ENCODE results near the gene HLA-B.

The HLA-B gene

GRCh38 chr6:31351401-31352309, 5.3 kb downstream of the HLA-B start:
- DNase-seq: no peak

GRCh38 chr6:31351033-31351380, 6.0 kb downstream of the HLA-B start:
- DNase-seq: no peak

DNA sequence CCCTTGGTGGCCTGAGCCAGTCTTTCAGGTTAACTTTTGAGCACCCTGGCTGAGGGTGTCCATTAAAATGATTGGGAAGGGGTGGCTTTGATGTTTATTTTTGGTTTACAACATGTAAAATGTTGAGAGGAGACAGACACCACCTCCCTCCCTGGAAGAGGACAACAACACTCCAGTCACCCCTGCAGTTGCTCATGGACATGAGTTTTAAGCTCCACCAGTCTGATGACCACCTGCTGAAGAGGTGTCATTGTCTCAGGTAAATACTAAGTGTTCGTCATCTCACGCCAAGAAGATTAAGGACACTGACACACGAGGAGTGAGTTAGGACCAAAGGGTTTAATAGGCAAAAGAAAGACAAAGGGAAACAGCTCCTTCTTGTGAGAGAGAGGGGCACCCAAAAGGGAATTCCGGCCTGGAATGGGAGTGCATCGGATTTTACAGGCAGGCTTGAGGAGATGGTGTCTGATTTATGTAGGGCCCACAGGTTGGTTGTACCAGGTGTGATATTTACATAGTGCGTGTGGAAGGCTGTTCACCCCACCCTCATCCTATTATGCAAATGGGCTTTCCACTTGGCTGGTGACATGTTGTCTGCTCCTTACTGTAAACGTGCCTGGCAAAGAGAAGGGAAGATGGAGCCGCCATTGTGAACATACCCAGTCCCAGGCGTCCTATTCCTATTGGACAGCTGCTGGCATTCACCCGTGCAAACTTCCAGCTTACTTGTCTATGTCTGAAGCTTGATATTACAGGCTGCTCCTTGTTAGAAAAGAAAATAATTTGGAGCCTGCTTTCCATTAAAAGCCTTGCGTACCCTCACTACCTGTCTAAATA, 6.6 kb downstream of the HLA-B start:
- no peak for DNase-seq

DNA sequence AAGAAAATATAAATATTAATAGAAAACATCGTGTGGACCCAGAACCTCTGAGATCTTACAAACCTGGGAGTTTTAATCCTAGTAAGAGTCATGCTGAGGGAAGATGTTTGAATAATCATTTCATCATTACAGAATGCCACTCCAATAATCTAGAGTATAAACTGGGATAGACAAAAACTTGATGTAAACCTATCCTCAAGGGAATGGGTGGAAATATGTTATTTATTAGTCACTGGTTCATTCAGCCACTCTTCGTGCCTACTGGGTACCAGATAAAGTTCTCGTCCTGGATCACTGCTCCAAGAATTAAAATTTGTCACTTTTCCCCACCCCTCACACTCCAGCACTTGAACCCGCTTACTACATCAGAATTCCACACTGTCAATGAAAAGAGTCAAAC, 7.7 kb downstream of the HLA-B start:
- DNase-seq: no peak

GRCh38 chr6:31345026-31345730, 11.8 kb downstream of the HLA-B start:
- no peak for DNase-seq

GRCh38 chr6:31340228-31340627, 16.8 kb downstream of the HLA-B start:
- DNase-seq: no peak

DNA sequence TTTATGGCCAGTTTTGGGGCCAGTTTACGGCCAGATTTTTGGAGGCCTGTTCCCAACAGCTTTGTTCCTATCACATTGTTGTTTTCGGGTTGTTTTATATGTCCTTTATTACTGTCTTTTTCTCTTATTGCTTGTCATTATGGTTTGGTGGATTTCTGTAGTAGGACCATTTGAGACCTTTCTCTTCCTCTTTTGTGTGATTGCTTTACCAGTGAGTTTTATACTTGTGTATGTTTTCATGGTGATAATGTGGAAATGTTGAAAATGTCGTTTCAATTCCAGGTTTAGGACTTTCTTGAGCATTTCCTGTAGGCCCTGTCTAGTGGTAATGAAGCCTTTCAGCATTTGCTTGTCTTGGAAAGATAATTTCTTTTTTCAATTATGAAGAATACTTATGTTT, 17.8 kb downstream of the HLA-B start:
- DNase-seq: no peak

DNA sequence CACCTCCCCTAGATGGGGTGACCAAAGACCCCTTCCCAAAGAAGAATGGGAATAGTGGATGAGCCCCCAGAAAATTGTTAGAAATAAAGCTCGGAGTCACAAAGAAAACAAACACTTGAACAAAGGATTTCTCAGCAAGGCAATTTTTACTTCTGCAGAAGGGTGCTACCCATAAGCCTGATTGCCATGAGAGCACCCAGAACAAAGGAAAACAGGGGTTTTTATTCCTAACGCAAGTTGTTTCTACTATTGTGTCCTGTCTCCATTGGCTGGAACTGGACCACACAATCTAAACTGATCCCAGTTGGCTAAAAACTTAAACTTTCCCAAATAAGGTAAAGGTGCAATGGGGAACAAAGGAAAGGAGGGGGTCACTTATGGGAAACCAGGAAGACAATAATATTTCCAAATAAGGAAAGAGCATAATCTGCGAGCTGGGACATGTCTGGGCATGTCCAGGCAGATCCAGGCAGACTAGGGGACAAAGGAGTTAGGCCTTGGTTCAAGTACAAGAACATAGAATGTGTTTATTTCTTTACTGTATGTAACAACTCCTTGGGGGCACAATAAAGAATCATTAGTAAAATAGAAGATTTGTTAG, 20.0 kb downstream of the HLA-B start:
- no peak for DNase-seq

DNA sequence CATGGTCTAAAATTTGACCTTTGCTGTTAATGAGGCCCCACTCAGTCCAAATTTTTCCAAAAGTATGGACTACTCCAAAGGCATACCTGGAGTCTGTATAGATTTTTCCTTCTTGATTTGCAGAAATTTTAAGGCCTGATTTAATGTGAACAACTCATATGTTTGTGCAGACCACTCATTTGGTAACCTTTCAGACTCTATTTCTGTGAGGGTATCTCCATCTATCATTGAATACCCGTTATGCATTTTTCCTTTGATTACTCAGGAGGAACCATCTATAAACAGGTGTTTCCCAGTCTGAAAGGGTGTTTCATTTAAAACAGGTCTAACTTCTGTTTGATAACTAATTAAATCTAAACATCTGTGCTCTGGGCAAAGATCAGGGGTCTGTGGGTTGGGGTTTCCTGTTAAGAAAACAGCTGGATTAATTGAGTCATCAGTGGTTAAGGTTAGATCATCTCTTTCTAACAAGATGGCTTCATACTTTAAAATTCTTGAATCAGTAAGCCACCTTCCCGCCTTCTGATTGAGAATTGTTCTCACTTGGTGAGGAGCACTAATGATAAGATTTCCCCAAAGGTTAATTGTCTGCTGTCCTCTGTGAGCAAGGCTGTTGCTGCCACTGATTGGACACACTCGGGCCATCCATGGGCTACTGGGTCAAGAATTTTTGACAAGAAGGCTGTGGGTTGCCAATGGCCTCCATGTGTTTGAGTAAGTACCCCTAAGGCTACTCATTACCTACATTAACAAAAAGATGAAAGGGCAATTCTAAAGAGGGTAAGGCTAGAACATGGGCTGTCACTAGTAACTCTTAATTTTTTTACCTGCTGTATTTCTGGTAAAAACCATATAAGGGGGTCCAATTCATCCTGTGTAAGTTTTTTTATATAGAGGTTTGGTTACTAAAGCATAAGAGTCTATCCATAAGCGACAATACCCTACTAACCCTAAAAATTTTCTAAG, 24.1 kb downstream of the HLA-B start:
- no peak for DNase-seq

GRCh38 chr6:31328355-31328960, 28.5 kb downstream of the HLA-B start:
- DNase-seq: no peak

GRCh38 chr6:31321820-31322219, 35.2 kb downstream of the HLA-B start:
- no peak for DNase-seq

- no peak for DNase-seq
Measured at GRCh38 chr6:31321005-31321707, 35.8 kb downstream of the HLA-B start.

- no peak for DNase-seq
Measured at GRCh38 chr6:31317036-31317435, 39.9 kb downstream of the HLA-B start.

GRCh38 chr6:31309641-31310040, 47.3 kb downstream of the HLA-B start:
- no peak for DNase-seq

GRCh38 chr6:31308845-31309175, 48.2 kb downstream of the HLA-B start:
- no peak for DNase-seq

DNA sequence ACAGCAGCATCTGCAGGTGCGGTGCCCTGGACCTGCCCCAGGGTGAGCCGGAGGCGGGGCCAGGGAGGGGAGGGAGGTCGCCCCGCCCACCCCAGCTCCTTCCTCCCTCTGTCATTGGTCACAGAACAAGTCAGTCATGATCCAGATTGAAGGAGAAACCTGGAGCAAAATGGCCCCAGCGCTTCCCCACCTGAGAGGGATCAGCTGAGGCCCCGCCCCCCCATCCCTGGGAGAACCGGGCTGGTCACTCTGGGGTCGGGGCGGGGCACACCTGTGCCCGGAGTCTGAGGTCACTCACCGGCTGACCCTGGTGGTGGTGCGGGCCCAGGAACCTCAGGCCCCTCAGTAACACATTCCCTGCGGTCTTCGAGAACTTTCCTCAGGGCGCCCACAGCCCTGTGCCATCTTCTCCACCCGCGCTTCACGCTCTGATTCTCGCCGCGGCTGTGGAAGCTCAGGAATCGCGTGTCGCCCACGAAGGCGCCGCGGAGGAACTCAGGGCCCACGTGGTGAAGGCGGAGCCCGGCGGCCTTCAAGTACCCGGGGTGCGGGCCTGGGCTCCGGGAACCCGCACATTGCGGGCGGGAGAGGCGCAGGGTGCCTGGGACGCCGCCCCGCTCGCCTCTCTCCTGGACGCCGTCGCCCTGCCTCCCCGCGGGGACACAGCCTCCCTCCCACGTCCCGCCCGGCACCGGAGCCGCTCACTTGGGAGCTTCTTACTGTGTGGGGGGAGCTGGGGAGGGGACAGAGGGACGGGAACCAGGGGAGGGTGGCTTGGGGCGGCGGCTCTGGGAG, 48.7 kb downstream of the HLA-B start:
- no peak for DNase-seq

- no peak for DNase-seq
Measured at GRCh38 chr6:31307669-31308049, 49.3 kb downstream of the HLA-B start.

- DNase-seq: no peak
Measured at GRCh38 chr6:31305703-31306219, 51.2 kb downstream of the HLA-B start.

DNA sequence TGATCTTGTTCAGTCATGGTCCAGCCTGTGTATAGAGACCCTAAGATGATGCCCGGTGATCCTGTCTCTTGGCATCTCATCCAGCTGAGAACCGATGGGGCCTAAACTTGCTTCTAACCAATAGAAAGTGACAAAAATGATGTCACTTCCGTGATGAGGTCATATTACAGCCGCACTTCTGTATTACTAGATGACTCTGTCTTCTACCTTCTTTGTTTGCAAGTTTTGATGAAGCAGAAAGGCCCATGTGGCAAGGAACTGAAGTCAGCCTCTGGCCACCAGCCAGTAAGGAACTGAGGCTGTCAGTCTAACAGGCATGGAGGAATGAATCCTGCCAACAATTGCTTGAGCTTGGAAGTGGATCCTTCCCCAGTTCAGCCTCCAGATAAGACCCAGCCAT, 52.3 kb downstream of the HLA-B start:
- no peak for DNase-seq
